ENCODE results near the gene ERC1.
A peak's percentile ranks its signal among the peaks of the same experiment; 100 is the strongest.

ERC1 gene

GRCh38 chr12:1071182-1071581, 80.2 kb downstream of the ERC1 start:
- H3K4me3 ChIP-seq (ENCODE audit: low read depth, low read length), result no peak overlapping the region
- no peak for TF ChIP-seq CTCF (IDR thresholded peaks at IDR 0.05; ENCODE audit: borderline replicate concordance, insufficient read depth, low read depth, low read length)

- no peak overlapping the region for H3K4me3 ChIP-seq (ENCODE audit: low read depth, low read length)
- TF ChIP-seq CTCF (IDR thresholded peaks at IDR 0.05; ENCODE audit: borderline replicate concordance, insufficient read depth, low read depth, low read length), result no peak
These were observed 82.6 kb downstream of the ERC1 start for GRCh38 chr12:1073652-1074051.

GRCh38 chr12:1077036-1077803, 86.2 kb downstream of the ERC1 start:
- TF ChIP-seq CTCF (IDR thresholded peaks at IDR 0.05; ENCODE audit: borderline replicate concordance, insufficient read depth, low read depth, low read length), result no peak
- no peak overlapping the region for H3K4me3 ChIP-seq (ENCODE audit: low read depth, low read length)

- H3K4me3 ChIP-seq (ENCODE audit: low read depth, low read length), result no peak overlapping the region
- TF ChIP-seq CTCF (IDR thresholded peaks at IDR 0.05; ENCODE audit: borderline replicate concordance, insufficient read depth, low read depth, low read length), result no peak
These were observed 87.0 kb downstream of the ERC1 start for GRCh38 chr12:1078002-1078401.

- TF ChIP-seq CTCF (IDR thresholded peaks at IDR 0.05; ENCODE audit: borderline replicate concordance, insufficient read depth, low read depth, low read length), result no peak
- H3K4me3 ChIP-seq (ENCODE audit: low read depth, low read length), result peak overlapping the region; percentile 11
These were observed 89.6 kb downstream of the ERC1 start for GRCh38 chr12:1080520-1081223.

GRCh38 chr12:1083151-1083888, 92.3 kb downstream of the ERC1 start:
- no peak for TF ChIP-seq CTCF (IDR thresholded peaks at IDR 0.05; ENCODE audit: borderline replicate concordance, insufficient read depth, low read depth, low read length)

More at GRCh38 chr12:1083151-1083888, 92.3 kb downstream of the ERC1 start:
- no peak overlapping the region for H3K4me3 ChIP-seq (ENCODE audit: low read depth, low read length)

Measured in GM12875 (cell line).